Measurements from ENCODE around the gene TP53RK. TPM values are rescaled to one million over a fixed set of nuclear protein-coding genes. Genes with fewer than 3 reads are reported as not detected.

TP53RK gene
- total RNA-seq, 4 donors from 2014 or later = 7.4 to 12.1 (median 10.6) TPM

- peak overlapping the region; percentile 84 to 95 (median 92) for H3K27ac ChIP-seq
- TF ChIP-seq CTCF (IDR thresholded peaks at IDR 0.05) (no peak), POLR2A (IDR thresholded peaks at IDR 0.05) (no peak)
- H3K27me3 ChIP-seq = no peaks in the 10 kb centered on the region
- H3K36me3 ChIP-seq = peaks cover 0 to 23% (median 0%) of the 10 kb centered on the region in 3 donors
- H3K4me1 ChIP-seq = peaks cover 0 to 25% (median 5%) of the 10 kb centered on the region in 4 donors
- peak overlapping the region; percentile 67 to 91 (median 82) for H3K4me3 ChIP-seq
- no peaks in the 10 kb centered on the region for H3K9me3 ChIP-seq
- DNase-seq = no peak
Observed at GRCh38 chr20:46688151-46689081, 828 bp downstream of the TP53RK start.

GRCh38 chr20:46683939-46684750 is 5.1 kb downstream of the TP53RK start:
- Histone ChIP-seq H3K27ac (no peak overlapping the region), H3K4me3 (peak overlapping the region in 2 of 4 donors; percentile 6 to 10), H3K4me1 (peaks cover 0 to 34% (median 5%) of the 10 kb centered on the region in 4 donors), H3K36me3 (peaks cover 0 to 23% (median 0%) of the 10 kb centered on the region in 3 donors), H3K9me3 (no peaks in the 10 kb centered on the region), H3K27me3 (no peaks in the 10 kb centered on the region)
- no peak for DNase-seq
- TF ChIP-seq CTCF (IDR thresholded peaks at IDR 0.05) (no peak), POLR2A (IDR thresholded peaks at IDR 0.05) (no peak)

GRCh38 chr20:46683668-46683938 is 5.6 kb downstream of the TP53RK start:
- H3K4me1 ChIP-seq = peaks cover 0 to 34% (median 5%) of the 10 kb centered on the region in 4 donors
- H3K9me3 ChIP-seq = no peaks in the 10 kb centered on the region
- TF ChIP-seq CTCF (IDR thresholded peaks at IDR 0.05) = no peak
- TF ChIP-seq POLR2A (IDR thresholded peaks at IDR 0.05) = no peak
- DNase-seq = no peak
- H3K27ac ChIP-seq = no peak overlapping the region
- H3K4me3 ChIP-seq = no peak overlapping the region
- peaks cover 0 to 23% (median 0%) of the 10 kb centered on the region in 3 donors for H3K36me3 ChIP-seq
- H3K27me3 ChIP-seq = no peaks in the 10 kb centered on the region

- TF ChIP-seq CTCF (IDR thresholded peaks at IDR 0.05) = no peak
- no peak for TF ChIP-seq POLR2A (IDR thresholded peaks at IDR 0.05)
- Histone ChIP-seq H3K4me3 (no peak overlapping the region), H3K27me3 (no peaks in the 10 kb centered on the region), H3K27ac (no peak overlapping the region), H3K9me3 (no peaks in the 10 kb centered on the region), H3K4me1 (peaks cover 0 to 30% (median 4%) of the 10 kb centered on the region in 4 donors), H3K36me3 (peaks cover 0 to 23% (median 0%) of the 10 kb centered on the region in 3 donors)
- DNase-seq = no peak
Observed at GRCh38 chr20:46683011-46683667, 6.1 kb downstream of the TP53RK start.

GRCh38 chr20:46682063-46682821 is 7.0 kb downstream of the TP53RK start:
- no peak for DNase-seq

More at GRCh38 chr20:46682063-46682821, 7.0 kb downstream of the TP53RK start:
- Histone ChIP-seq H3K27me3 (no peaks in the 10 kb centered on the region), H3K27ac (no peak overlapping the region), H3K9me3 (no peaks in the 10 kb centered on the region), H3K4me1 (peaks cover 0 to 21% (median 0%) of the 10 kb centered on the region in 4 donors), H3K36me3 (peaks cover 0 to 23% (median 0%) of the 10 kb centered on the region in 3 donors), H3K4me3 (no peak overlapping the region)
- TF ChIP-seq CTCF (IDR thresholded peaks at IDR 0.05) (no peak), POLR2A (IDR thresholded peaks at IDR 0.05) (no peak)

Data from Peyer's patch (tissue), 4 donors.